Activated T-helper 2 cell treated with anti-CD3 and anti-CD28 coated beads, Interferon-gamma antibody, Interleukin-2, Interleukin-4, amounts not matched to agents 10 μg/mL and 5 μg/mL and 100 μg/mL, durations not matched to agents 14 hours and 24 hours and 36 hours (primary cell): Measurements from ENCODE around the gene HSD17B12. TPM values are rescaled to one million over a fixed set of nuclear protein-coding genes. Genes with fewer than 3 reads are reported as not detected.

ENCODE experiments used
- DNase-seq: peaks from one replicate; pipeline ENCODE4 v3.0.0; 2021; ENCODE audit warnings: low spot score
- H3K27ac Mint-ChIP-seq: one replicate; pipeline ENCODE4 v1.8.0; 2021; ENCODE audit warnings: mixed read lengths
- H3K27me3 Mint-ChIP-seq: one replicate; pipeline ENCODE4 v1.8.0; 2021; ENCODE audit warnings: low read depth, mixed read lengths
- H3K36me3 Mint-ChIP-seq: one replicate; pipeline ENCODE4 v1.8.0; 2021; ENCODE audit warnings: low read depth, mixed read lengths
- H3K4me1 Mint-ChIP-seq: one replicate; pipeline ENCODE4 v1.8.0; 2021; ENCODE audit warnings: low read depth, mixed read lengths
- H3K4me3 Mint-ChIP-seq: one replicate; pipeline ENCODE4 v1.8.0; 2021; ENCODE audit warnings: low read depth, mild to moderate bottlenecking, moderate library complexity, mixed read lengths
- H3K9me3 Mint-ChIP-seq: one replicate; pipeline ENCODE4 v1.8.0; 2021; ENCODE audit warnings: mixed read lengths
- intact Hi-C: fragments of 100-400 bp; cut with micrococcal nuclease; formaldehyde crosslinking; loops from one replicate; pipeline ENCODE4 v1.15.1; 2023
- total RNA-seq: library from RNA; stranded (reverse); gene quantifications from 2 replicates; pipeline ENCODE4 v1.2.3, GENCODE V29; 2022

HSD17B12 gene
- total RNA-seq, 1 donor from 2014 or later, result 81.3 TPM

DNA sequence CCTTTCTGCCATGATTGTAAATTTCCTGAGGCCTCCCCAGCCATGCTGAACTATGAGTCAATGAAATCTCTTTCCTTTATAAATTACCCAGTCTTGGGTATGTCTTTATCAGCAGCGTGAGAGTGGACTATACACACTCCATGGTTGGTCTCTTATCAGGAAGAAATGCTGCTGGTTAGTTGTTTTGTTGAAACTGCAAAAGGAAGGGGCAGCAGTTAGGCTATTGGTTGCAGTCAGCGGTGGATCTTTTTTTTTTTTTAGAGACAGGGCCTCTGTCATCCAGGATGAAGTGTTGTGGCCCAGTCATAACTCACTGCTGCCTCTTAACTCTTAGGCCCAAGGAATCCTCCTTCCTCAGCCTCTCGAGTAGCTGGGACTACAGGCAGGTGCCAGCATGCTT lies 51.7 kb downstream of the HSD17B12 start:
- H3K36me3 Mint-ChIP-seq, result peaks cover 42% of the 10 kb centered on the region
- peaks cover 9% of the 10 kb centered on the region for H3K4me1 Mint-ChIP-seq
- intact Hi-C loops, result no loop called here

GRCh38 chr11:43734256-43734655 lies 53.7 kb downstream of the HSD17B12 start:
- Mint-ChIP-seq H3K4me3 (no peak overlapping the region), H3K27ac (no peak overlapping the region), H3K9me3 (peaks cover 4% of the 10 kb centered on the region), H3K27me3 (no peaks in the 10 kb centered on the region), H3K36me3 (peaks cover 42% of the 10 kb centered on the region), H3K4me1 (peaks cover 9% of the 10 kb centered on the region)
- intact Hi-C loops, result no loop called here
- no peak for DNase-seq

More for the DNA sequence above, 51.7 kb downstream of the HSD17B12 start:
- no peaks in the 10 kb centered on the region for H3K27me3 Mint-ChIP-seq
- H3K4me3 Mint-ChIP-seq, result no peak overlapping the region
- no peak for DNase-seq
- H3K9me3 Mint-ChIP-seq, result peaks cover 4% of the 10 kb centered on the region
- H3K27ac Mint-ChIP-seq, result no peak overlapping the region

DNA sequence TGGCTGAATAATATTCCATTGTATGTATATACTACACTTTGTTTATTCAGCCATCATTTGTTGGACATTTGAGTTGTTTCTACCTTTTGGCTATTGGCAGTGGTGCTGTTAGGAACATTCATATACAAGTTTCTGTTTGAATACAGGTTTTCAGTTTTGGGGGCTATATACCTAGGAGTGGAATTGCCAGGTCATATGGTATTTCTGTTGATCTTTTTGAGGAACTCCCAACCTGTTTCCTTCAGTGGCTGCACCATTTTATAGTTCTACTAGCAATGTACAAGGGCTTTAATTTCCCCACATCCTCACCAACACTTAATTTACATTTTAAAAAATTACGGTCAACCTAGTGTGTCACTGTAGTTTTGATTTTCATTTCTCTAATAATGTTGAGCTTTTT lies 54.6 kb downstream of the HSD17B12 start:
- H3K4me3 Mint-ChIP-seq, result no peak overlapping the region
- no peaks in the 10 kb centered on the region for H3K27me3 Mint-ChIP-seq
- H3K36me3 Mint-ChIP-seq, result peaks cover 40% of the 10 kb centered on the region
- H3K4me1 Mint-ChIP-seq, result peaks cover 9% of the 10 kb centered on the region
- no peak overlapping the region for H3K27ac Mint-ChIP-seq
- peaks cover 4% of the 10 kb centered on the region for H3K9me3 Mint-ChIP-seq
- DNase-seq, result no peak
- intact Hi-C loops, result no loop called here

DNA sequence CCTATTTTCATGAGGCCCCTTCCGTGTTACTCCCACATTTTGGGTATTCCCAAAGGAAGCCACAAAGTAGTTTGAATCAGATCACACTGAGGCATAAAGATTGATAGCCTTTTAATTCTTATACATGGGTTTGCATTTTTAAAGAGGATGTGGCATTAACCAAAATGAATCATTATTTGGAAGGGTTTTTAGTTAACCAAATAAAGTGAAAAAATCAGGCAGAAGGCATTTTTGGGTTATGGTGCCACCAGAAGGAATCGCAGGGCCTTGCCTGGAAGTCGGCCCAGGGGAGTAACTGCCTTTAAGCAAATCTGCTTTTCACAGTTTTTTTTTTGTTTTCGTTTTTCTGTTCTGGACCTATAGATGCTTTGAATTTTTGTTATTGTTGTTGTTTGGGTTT lies 55.4 kb downstream of the HSD17B12 start:
- intact Hi-C loops, result no loop called here
- Mint-ChIP-seq H3K9me3 (peaks cover 4% of the 10 kb centered on the region), H3K27me3 (no peaks in the 10 kb centered on the region), H3K4me3 (no peak overlapping the region), H3K4me1 (peaks cover 11% of the 10 kb centered on the region), H3K36me3 (peaks cover 40% of the 10 kb centered on the region), H3K27ac (no peak overlapping the region)
- no peak for DNase-seq

DNA sequence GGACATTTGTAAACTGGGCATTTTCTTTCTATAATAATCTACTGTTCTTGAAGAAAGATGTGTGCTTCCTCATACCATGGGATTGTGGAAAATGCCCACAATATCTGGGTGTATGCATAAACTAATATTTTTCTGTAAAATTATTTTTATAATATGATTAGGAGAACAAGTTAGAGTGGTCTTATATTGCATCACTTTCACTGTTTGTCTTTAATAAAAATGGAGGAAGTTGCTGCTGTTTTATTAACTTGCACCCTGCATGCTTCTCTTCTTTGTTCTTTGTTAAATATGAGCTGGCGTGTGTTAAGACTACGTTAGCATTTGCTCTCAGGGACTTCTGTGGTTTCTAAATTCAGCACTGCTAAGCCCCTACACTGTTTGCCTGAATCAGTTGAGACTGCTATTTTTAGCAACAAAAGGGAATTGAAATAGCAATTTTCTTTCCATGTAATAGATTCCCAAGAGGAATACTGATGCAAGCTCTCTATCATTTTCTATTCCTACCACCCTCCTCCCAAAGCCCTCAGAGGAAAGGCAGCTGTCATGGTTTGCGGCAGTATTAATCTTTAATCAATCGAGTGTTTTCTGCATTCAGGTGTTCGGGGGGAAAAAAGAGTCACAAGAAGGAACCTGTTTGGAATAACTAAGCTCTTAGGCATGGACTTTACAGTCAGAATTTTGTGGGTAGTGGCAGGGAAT lies 56.1 kb downstream of the HSD17B12 start:
- Mint-ChIP-seq H3K27me3 (no peaks in the 10 kb centered on the region), H3K36me3 (peaks cover 35% of the 10 kb centered on the region), H3K4me1 (peaks cover 11% of the 10 kb centered on the region), H3K9me3 (peaks cover 4% of the 10 kb centered on the region), H3K27ac (no peak overlapping the region), H3K4me3 (no peak overlapping the region)
- intact Hi-C loops, result no loop called here
- no peak for DNase-seq

DNA sequence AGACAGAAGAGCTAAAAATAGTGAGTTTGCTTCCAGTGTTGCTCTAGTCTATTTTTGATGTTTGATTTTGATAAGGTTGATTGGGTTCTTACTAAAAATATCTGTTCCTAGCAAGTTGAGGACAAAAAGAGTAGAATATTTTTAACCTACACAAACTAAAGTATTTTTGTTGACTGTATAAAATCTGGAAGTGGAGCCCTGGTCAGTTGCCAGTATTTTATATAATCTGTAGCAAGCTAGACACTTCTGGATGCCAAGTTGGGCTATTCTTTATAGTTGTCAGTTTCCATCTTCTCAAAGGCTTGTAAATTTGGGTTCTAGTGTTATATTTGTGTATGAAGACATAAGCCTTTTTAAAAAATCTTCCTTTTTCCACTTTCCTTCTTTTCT lies 56.7 kb downstream of the HSD17B12 start:
- H3K4me3 Mint-ChIP-seq, result no peak overlapping the region
- H3K36me3 Mint-ChIP-seq, result peaks cover 31% of the 10 kb centered on the region
- H3K27ac Mint-ChIP-seq, result no peak overlapping the region
- peaks cover 4% of the 10 kb centered on the region for H3K9me3 Mint-ChIP-seq
- H3K27me3 Mint-ChIP-seq, result no peaks in the 10 kb centered on the region
- H3K4me1 Mint-ChIP-seq, result peaks cover 11% of the 10 kb centered on the region
- DNase-seq, result no peak
- intact Hi-C loops, result no loop called here

DNA sequence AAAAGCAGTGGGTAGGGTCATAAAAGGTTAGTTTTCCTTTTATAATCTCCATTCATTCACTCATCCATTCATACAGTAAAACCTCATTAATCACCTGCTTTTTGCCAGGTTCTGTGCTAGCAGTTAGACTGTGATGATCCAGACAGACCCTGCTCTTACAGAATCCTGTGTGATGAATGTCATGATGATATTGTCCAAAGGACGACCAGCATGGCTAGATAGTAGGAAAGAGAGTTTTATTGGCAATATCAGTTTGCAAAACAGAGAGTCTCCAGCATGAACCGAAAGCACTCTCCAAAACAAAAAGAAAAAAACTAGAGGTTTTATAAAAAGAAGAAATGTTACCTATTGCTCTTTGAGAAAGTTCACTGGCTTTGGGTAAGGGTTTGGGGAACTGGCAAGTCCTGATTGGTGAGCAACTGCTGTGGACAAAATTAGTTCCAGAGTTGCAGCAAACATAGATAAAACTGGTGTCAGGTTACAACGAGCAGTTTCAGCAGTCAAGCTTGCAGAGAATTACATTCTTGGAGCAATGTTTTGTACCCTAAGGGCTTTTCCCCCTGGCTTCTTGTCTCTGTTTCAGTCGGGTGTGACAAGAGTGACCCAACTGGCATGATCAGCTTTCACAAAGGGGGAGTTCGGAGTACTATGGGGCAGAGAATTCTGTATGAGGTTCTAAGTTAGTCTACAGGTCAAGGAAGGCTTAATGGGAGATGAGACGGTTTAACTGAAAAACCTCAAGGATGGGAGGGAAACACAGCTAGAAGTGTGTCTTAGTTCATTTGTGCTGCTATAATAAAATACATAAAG lies 58.3 kb downstream of the HSD17B12 start:
- Mint-ChIP-seq H3K4me1 (peaks cover 11% of the 10 kb centered on the region), H3K9me3 (peaks cover 8% of the 10 kb centered on the region), H3K4me3 (no peak overlapping the region), H3K36me3 (peaks cover 33% of the 10 kb centered on the region), H3K27me3 (no peaks in the 10 kb centered on the region), H3K27ac (no peak overlapping the region)
- intact Hi-C loops, result no loop called here
- no peak for DNase-seq

DNA sequence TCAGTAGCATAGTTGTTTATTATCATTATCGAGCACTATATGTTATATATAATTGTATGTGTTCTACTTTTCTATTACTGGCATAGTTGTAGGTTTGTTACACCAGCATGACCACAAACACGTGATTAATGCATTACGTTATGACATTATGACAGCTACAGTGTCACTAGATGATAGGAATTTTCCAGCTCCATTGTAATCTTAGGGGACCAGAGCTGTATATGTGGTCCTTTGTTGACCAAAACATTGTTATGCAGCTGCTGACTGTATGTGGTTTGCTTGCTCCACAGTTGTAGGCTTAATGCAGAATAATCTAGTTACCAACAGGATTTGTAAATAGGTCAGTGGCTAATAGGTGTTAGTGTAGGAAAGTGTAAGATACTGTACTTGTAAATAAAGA lies 66.1 kb downstream of the HSD17B12 start:
- Mint-ChIP-seq H3K27me3 (no peaks in the 10 kb centered on the region), H3K9me3 (peaks cover 21% of the 10 kb centered on the region), H3K4me3 (no peak overlapping the region), H3K4me1 (no peaks in the 10 kb centered on the region), H3K36me3 (peaks cover 36% of the 10 kb centered on the region), H3K27ac (no peak overlapping the region)
- no peak for DNase-seq
- intact Hi-C loops, result no loop called here

DNA sequence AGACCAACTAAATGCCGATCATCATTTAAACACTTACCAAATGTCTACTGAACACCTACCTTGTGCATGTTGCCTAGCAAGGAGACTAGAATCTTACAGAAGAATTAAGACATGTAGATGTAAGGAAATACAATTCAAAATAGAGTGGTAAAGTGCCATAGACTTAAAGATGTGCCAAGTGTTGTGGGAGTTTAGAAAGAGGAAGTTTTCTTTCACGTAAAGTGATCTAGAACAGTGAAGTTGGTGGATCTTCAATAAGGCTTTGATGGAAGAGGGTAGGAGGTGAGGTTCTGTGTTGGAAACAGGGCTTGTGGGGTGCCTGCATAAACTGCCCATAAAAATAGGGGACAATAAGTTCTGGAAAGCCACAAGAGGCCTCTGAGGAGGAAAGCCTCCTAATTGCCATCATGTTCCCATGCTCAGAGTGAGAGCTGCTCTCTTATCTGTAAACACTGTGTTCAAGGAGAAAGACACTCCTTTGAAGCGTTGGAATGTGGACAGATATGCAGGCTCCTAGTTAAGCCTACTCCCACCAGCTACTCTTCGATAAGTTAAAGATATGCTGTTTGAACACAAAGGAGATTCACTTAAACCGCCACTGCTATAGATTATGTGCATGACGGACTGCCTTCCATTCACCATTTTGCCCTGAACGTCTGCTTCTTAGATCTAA lies 66.7 kb downstream of the HSD17B12 start:
- Mint-ChIP-seq H3K36me3 (peaks cover 35% of the 10 kb centered on the region), H3K4me3 (no peak overlapping the region), H3K9me3 (peaks cover 21% of the 10 kb centered on the region), H3K27me3 (no peaks in the 10 kb centered on the region), H3K4me1 (no peaks in the 10 kb centered on the region), H3K27ac (no peak overlapping the region)
- intact Hi-C loops, result no loop called here
- DNase-seq, result no peak

GRCh38 chr11:43748095-43748494 lies 67.6 kb downstream of the HSD17B12 start:
- H3K27ac Mint-ChIP-seq, result no peak overlapping the region
- H3K4me1 Mint-ChIP-seq, result no peaks in the 10 kb centered on the region
- H3K36me3 Mint-ChIP-seq, result peaks cover 30% of the 10 kb centered on the region
- no peaks in the 10 kb centered on the region for H3K27me3 Mint-ChIP-seq
- peaks cover 21% of the 10 kb centered on the region for H3K9me3 Mint-ChIP-seq
- no peak overlapping the region for H3K4me3 Mint-ChIP-seq
- DNase-seq, result no peak
- intact Hi-C loops, result no loop called here

DNA sequence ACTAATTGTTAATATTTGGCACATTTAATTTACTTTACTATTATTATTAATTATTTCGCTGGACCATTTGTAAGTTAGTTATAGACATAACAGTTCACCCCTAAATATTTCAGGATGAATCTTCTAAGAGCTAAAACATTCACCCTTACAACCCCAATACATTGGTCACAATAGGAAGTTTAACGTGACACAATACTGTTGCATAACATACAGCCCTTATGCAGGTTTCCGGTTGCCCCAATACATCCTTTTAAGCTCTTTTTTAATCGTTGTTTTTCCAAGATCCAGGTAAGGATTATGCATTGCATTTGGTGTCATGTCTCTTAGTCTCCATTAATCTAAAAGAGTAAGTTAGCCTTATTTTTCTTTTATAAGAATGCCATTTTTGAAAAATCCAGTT lies 71.2 kb downstream of the HSD17B12 start:
- Mint-ChIP-seq H3K4me3 (no peak overlapping the region), H3K27me3 (no peaks in the 10 kb centered on the region), H3K36me3 (peaks cover 31% of the 10 kb centered on the region), H3K9me3 (peaks cover 10% of the 10 kb centered on the region), H3K27ac (no peak overlapping the region), H3K4me1 (peaks cover 2% of the 10 kb centered on the region)
- intact Hi-C loops, result no loop called here
- DNase-seq, result no peak

DNA sequence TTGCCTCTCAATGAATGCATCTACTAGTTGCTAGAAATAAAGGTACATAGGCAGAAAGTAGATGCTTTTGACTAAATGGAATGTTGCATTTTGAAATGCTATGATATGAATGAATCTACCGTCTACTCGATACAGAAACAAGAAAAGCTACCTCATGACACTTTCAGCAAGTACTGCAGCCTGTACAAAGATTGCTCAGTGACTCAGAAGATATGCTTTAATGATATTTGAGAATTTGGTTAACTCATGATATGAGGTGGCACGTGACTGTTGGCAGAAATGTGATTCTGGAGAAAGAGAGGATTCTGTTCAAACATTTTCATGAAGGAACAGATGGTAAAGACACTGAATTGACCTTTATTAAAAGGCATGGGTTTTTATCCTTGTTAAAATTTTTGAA lies 76.0 kb downstream of the HSD17B12 start:
- Mint-ChIP-seq H3K9me3 (no peaks in the 10 kb centered on the region), H3K4me1 (peaks cover 3% of the 10 kb centered on the region), H3K27ac (no peak overlapping the region), H3K4me3 (no peak overlapping the region), H3K27me3 (no peaks in the 10 kb centered on the region), H3K36me3 (peaks cover 38% of the 10 kb centered on the region)
- no peak for DNase-seq
- intact Hi-C loops, result no loop called here

DNA sequence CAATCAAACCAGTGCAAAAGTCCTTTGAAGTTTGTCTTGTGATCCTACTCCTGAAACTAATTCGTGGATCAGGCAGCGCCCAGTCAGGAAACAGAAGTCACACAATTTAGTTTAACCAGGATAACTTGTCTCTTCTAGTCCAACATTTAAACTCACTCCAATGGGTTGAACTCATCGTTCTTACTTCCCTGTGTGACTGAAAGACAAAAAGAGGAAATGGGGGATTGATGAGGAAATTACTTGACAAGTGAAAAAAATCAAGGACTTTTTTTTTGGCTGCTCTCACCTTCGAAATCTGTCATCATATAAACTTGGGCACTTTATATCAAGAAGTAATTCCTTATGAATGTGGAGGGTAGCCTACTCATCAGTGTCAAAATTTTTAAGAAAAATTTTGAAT lies 78.4 kb downstream of the HSD17B12 start:
- Mint-ChIP-seq H3K4me1 (peaks cover 3% of the 10 kb centered on the region), H3K4me3 (no peak overlapping the region), H3K27ac (no peak overlapping the region), H3K9me3 (peaks cover 4% of the 10 kb centered on the region), H3K27me3 (no peaks in the 10 kb centered on the region), H3K36me3 (peaks cover 41% of the 10 kb centered on the region)
- intact Hi-C loops, result no loop called here
- no peak for DNase-seq
